HG02981 (cell line): Measurements from ENCODE around the gene CENPA.
"Not testable (repeated sequence)": the region's sequence is repeated elsewhere in the genome, so short reads cannot be mapped to it uniquely, and the experiment has no call there.

Experiments
- ATAC-seq: cut with Tn5 transposase; IDR thresholded peaks from one replicate; pipeline ENCODE4 v1.9.1; 2021; ENCODE audit warnings: mild to moderate bottlenecking, moderate library complexity; ENCODE audit not compliant: unreplicated experiment

CENPA gene

GRCh38 chr2:26785431-26786206, at the start of gene CENPA:
CENPA (plus strand) TSS chr2:26786056; CDS start chr2:26786197, 141 bp downstream.
- ATAC-seq, result peak; percentile 99

GRCh38 chr2:26737221-26737620, 48.6 kb upstream of the CENPA start:
- no peak for ATAC-seq

GRCh38 chr2:26738481-26738880, 47.4 kb upstream of the CENPA start:
- ATAC-seq, result no peak

GRCh38 chr2:26739514-26739913, 46.3 kb upstream of the CENPA start:
- no peak for ATAC-seq

GRCh38 chr2:26740346-26740745, 45.5 kb upstream of the CENPA start:
- ATAC-seq, result no peak

- no peak for ATAC-seq
These were observed 45.0 kb upstream of the CENPA start for GRCh38 chr2:26740890-26741302.

GRCh38 chr2:26742048-26742770, 43.6 kb upstream of the CENPA start:
- no peak for ATAC-seq

- ATAC-seq, result no peak
These were observed 42.0 kb upstream of the CENPA start for GRCh38 chr2:26743852-26744251.

GRCh38 chr2:26744953-26745352, 40.9 kb upstream of the CENPA start:
- ATAC-seq, result no peak

GRCh38 chr2:26745609-26746327, 40.1 kb upstream of the CENPA start:
- no peak for ATAC-seq

- ATAC-seq, result no peak
These were observed 38.9 kb upstream of the CENPA start for GRCh38 chr2:26746934-26747333.

- not testable (repeated sequence) for ATAC-seq
These were observed 36.0 kb upstream of the CENPA start for GRCh38 chr2:26749787-26750420.

GRCh38 chr2:26750467-26750866, 35.4 kb upstream of the CENPA start:
- ATAC-seq, result not testable (repeated sequence)

GRCh38 chr2:26752656-26753055, 33.2 kb upstream of the CENPA start:
- ATAC-seq, result no peak

GRCh38 chr2:26754539-26754938, 31.3 kb upstream of the CENPA start:
- ATAC-seq, result no peak

GRCh38 chr2:26754972-26755670, 30.7 kb upstream of the CENPA start:
- ATAC-seq, result no peak

GRCh38 chr2:26756337-26756736, 29.5 kb upstream of the CENPA start:
- ATAC-seq, result no peak

GRCh38 chr2:26757873-26758789, 27.7 kb upstream of the CENPA start:
- no peak for ATAC-seq

GRCh38 chr2:26758790-26759321, 27.0 kb upstream of the CENPA start:
- no peak for ATAC-seq
